Psoas muscle (tissue), 8 donors: ENCODE results near the gene CRISPLD2. TPM values are rescaled to one million over a fixed set of nuclear protein-coding genes. Genes with fewer than 3 reads are reported as not detected.

ENCODE experiments used
- ATAC-seq, 4 donors: fragments of 200-7000 bp; cut with Tn5 transposase; one replicate each; pipeline ENCODE4 v1.9.1; 2020; ENCODE audit warnings: moderate library complexity in 3 of 4, mild to moderate bottlenecking in 2 of 4
- DNase-seq, 2 donors: peaks; one replicate each; pipeline ENCODE4 v3.0.0-alpha.2; 2020
- H3K27ac ChIP-seq: fragments of 200-600 bp; one replicate; pipeline ENCODE4 v1.8.0; 2022
- H3K27me3 ChIP-seq, 3 donors: fragments of 200-600 bp in 1 of 3; one replicate each; pipeline versions ENCODE4 v1.6.1 to v1.8.0; 2013 to 2022; ENCODE audit warnings: low read length in 2 of 3, mild to moderate bottlenecking in 2 of 3, moderate library complexity in 1 of 3; ENCODE audit not compliant: insufficient read depth in 3 of 3
- H3K36me3 ChIP-seq, 2 donors: fragments of 200-600 bp in 1 of 2; one replicate each; pipeline versions ENCODE4 v1.6.1 to v1.8.0; 2013 to 2022; ENCODE audit warnings: low read depth in 1 of 2, mild to moderate bottlenecking in 1 of 2, moderate library complexity in 1 of 2; ENCODE audit not compliant: insufficient read depth in 1 of 2
- H3K4me1 ChIP-seq: fragments of 200-600 bp; one replicate; pipeline ENCODE4 v1.8.0; 2022
- H3K4me3 ChIP-seq: fragments of 200-600 bp; one replicate; pipeline ENCODE4 v1.8.0; 2022; ENCODE audit warnings: mild to moderate bottlenecking
- H3K9me3 ChIP-seq: fragments of 200-600 bp; one replicate; pipeline ENCODE4 v1.8.0; 2022
- CTCF ChIP-seq: fragments of 200-600 bp; IDR thresholded peaks from one replicate; pipeline ENCODE4 v1.8.0; 2022; ENCODE audit warnings: antibody characterized with exemption
- WGBS, 3 donors: extraction: QIAGEN DNeasy Blood & Tissue Kit; methylation state at CpG; one replicate each; pipeline versions ENCODE4 v1.1.6 to v1.1.7; 2013; 5-methylcytosine and 5-hydroxymethylcytosine counted together
- intact Hi-C, 2 donors: fragments of 100-400 bp; cut with DNase I; formaldehyde crosslinking; loops; one replicate each; pipeline versions ENCODE4 v1.11.0 to v1.14.2; 2022
- long read RNA-seq, 2 donors: library from polyadenylated mRNA; unstranded; transcript quantifications; one replicate each; pipeline ENCODE4 v2.0.0, GENCODE V29; 2021
- polyA plus RNA-seq, 3 donors: library from polyadenylated mRNA; stranded (reverse); fragments of 200-250 nt; gene quantifications; one replicate each; pipeline ENCODE4 v1.2.3, GENCODE V29; 2013
- total RNA-seq, 4 donors: library from RNA; stranded (reverse); fragmentation: NEBNext Ultra II Directional in 2 of 4; extraction: Animal tissue kit (Norgen Biotek cat#: 25700) in 2 of 4; gene quantifications; one replicate each; pipeline versions ENCODE4 v1.2.1 to v1.2.4, GENCODE V29; 2021 to 2023
- donor health status: healthy with polysubstance abuse.
- donor health status: DM: no; HTN: no; CAD: no; lungs with moderate emphysema.
- donor health status: Bipolar disorder and iron deficiency.
- donor health status: healthy.
- donor health status: DM: yes; HTN: yes; CAD: no.
- donor health status: DM: no; HTN: no; CAD: no.
- donor health status: DM: no; HTN: no; CAD: no.
- donor health status: DM: yes; HTN: yes; CAD: no.

CRISPLD2 gene
- 10 to 100 TPM; 10.2 to 28.6 (median 20.4) TPM for total RNA-seq
- polyA plus RNA-seq = 10 to 100 TPM in 1 of 3 donors, 1 to 10 TPM in 2; 7.1 to 11.5 (median 7.5) TPM
- long read RNA-seq, donor 1, partial matches to known transcripts = 7 of 7 reads
- long read RNA-seq, donor 1, other reads (novel, unspliced or antisense) = 0 of 7 reads
- long read RNA-seq, donor 2, partial matches to known transcripts = 17 of 19 reads
- long read RNA-seq, donor 2, other reads (novel, unspliced or antisense) = 2 of 19 reads

- peak within 1 kb of the TSS; percentile 65 for H3K4me3 ChIP-seq
- no peaks in the 10 kb centered on the region for H3K4me1 ChIP-seq
- ATAC-seq = peak; percentile 89 to 93 (median 92)
- H3K27me3 ChIP-seq = peaks cover 0 to 48% (median 0%) of the 10 kb centered on the region in 3 donors
- no peaks in the 10 kb centered on the region for H3K9me3 ChIP-seq
- H3K36me3 ChIP-seq = no peaks in the 10 kb centered on the region
- no peak for TF ChIP-seq CTCF
- no peak within 1 kb of the TSS for H3K27ac ChIP-seq
- intact Hi-C loops = no loop called here
- peak; percentile 96 to 97 for DNase-seq
- 2% methylated on average over 41 to 53 of the region's 53 CpGs for WGBS, 3 donors
Observed at GRCh38 chr16:84819644-84820304, at the start of gene CRISPLD2. Gene CRISPLD2, plus strand, starts transcription at chr16:84819985. Its CDS starts 18,511 bp downstream, at chr16:84838496.

- WGBS, 3 donors = 86 to 91% (median 90%) methylated on average over 10 of the region's 10 CpGs
- Histone ChIP-seq H3K4me1 (peaks cover 8% of the 10 kb centered on the region), H3K4me3 (no peak overlapping the region), H3K9me3 (no peaks in the 10 kb centered on the region), H3K36me3 (peaks cover 4 to 80% of the 10 kb centered on the region in 2 donors), H3K27ac (no peak overlapping the region), H3K27me3 (no peaks in the 10 kb centered on the region)
- no peak for DNase-seq
- TF ChIP-seq CTCF = no peak
- ATAC-seq = no peak
- intact Hi-C loops = no loop called here
Observed at GRCh38 chr16:84773312-84773711, 46.5 kb upstream of the CRISPLD2 start.

- intact Hi-C loops = no loop called here
- peaks cover 0 to 81% of the 10 kb centered on the region in 2 donors for H3K36me3 ChIP-seq
- peaks cover 8% of the 10 kb centered on the region for H3K4me1 ChIP-seq
- H3K9me3 ChIP-seq = no peaks in the 10 kb centered on the region
- peak; percentile 80 to 90 (median 86) for ATAC-seq
- TF ChIP-seq CTCF = no peak
- no peaks in the 10 kb centered on the region for H3K27me3 ChIP-seq
- peak overlapping the region; percentile 37 for H3K4me3 ChIP-seq
- WGBS, 3 donors = 45 to 70% (median 59%) methylated on average over 4 of the region's 4 CpGs
- DNase-seq = peak; percentile 46 to 71
- peak overlapping the region; percentile 67 for H3K27ac ChIP-seq
Observed at GRCh38 chr16:84774810-84775209, 45.0 kb upstream of the CRISPLD2 start.

GRCh38 chr16:84775262-84775810, 44.4 kb upstream of the CRISPLD2 start:
- 91 to 94% (median 93%) methylated on average over 14 of the region's 14 CpGs for WGBS, 3 donors
- no peaks in the 10 kb centered on the region for H3K27me3 ChIP-seq
- H3K9me3 ChIP-seq = no peaks in the 10 kb centered on the region
- H3K36me3 ChIP-seq = peaks cover 0 to 82% of the 10 kb centered on the region in 2 donors
- peak overlapping the region; percentile 67 for H3K27ac ChIP-seq
- DNase-seq = no peak
- intact Hi-C loops = no loop called here
- TF ChIP-seq CTCF = no peak
- H3K4me1 ChIP-seq = peaks cover 8% of the 10 kb centered on the region
- peak overlapping the region; percentile 37 for H3K4me3 ChIP-seq
- peak in 3 of 4 donors; percentile 29 to 51 (median 32) for ATAC-seq
